ENCODE results near the gene RNF25. TPM values are rescaled to one million over a fixed set of nuclear protein-coding genes. Genes with fewer than 3 reads are reported as not detected.

RNF25 gene
- total RNA-seq, 1 experiment from 2014 or later = 40.5 TPM

- Histone ChIP-seq H3K9me3 (replicated peaks) (no peaks in the 10 kb centered on the region), H3K27me3 (replicated peaks) (no peaks in the 10 kb centered on the region), H3K36me3 (peaks cover 77% of the 10 kb centered on the region), H3K27ac (no peak overlapping the region), H3K4me1 (replicated peaks) (peaks cover 4% of the 10 kb centered on the region), H3K4me3 (peak overlapping the region; percentile 68)
- no peak for DNase-seq (ENCODE audit: low read depth in 1 of 2, low spot score in 2 of 2)
These were observed 11.8 kb downstream of the RNF25 start for GRCh38 chr2:218659988-218660358.

GRCh38 chr2:218659258-218659987, 12.4 kb downstream of the RNF25 start, which contains the start of the genes BCS1L and ZNF142:
Gene BCS1L, plus strand, starts transcription at chr2:218659683. Its CDS starts 1,305 bp downstream, at chr2:218660988.
Gene ZNF142, minus strand, starts transcription at chr2:218659623. Its CDS starts 3,194 bp downstream, at chr2:218656429.
- peaks cover 77% of the 10 kb centered on the region for H3K36me3 ChIP-seq
- H3K27ac ChIP-seq = peak within 1 kb of the TSS; percentile 35
- peaks cover 4% of the 10 kb centered on the region for H3K4me1 ChIP-seq (replicated peaks)
- H3K27me3 ChIP-seq (replicated peaks) = no peaks in the 10 kb centered on the region
- peak; percentile 85 to 92 for DNase-seq (ENCODE audit: low read depth in 1 of 2, low spot score in 2 of 2)
- peak within 1 kb of the TSS; percentile 68 for H3K4me3 ChIP-seq
- H3K9me3 ChIP-seq (replicated peaks) = no peaks in the 10 kb centered on the region

GRCh38 chr2:218658671-218659257, 13.0 kb downstream of the RNF25 start:
- H3K27me3 ChIP-seq (replicated peaks) = no peaks in the 10 kb centered on the region
- peak overlapping the region; percentile 35; the same call in 1 of the 2 replicates for H3K27ac ChIP-seq
- peaks cover 77% of the 10 kb centered on the region for H3K36me3 ChIP-seq
- H3K4me1 ChIP-seq (replicated peaks) = peaks cover 4% of the 10 kb centered on the region
- H3K9me3 ChIP-seq (replicated peaks) = no peaks in the 10 kb centered on the region
- DNase-seq (ENCODE audit: low read depth in 1 of 2, low spot score in 2 of 2) = peak in 1 of 2 experiments; percentile 42
- peak overlapping the region; percentile 68 for H3K4me3 ChIP-seq

- Histone ChIP-seq H3K9me3 (replicated peaks) (no peaks in the 10 kb centered on the region), H3K4me1 (replicated peaks) (peaks cover 4% of the 10 kb centered on the region), H3K36me3 (peaks cover 74% of the 10 kb centered on the region), H3K27ac (no peak overlapping the region), H3K27me3 (replicated peaks) (no peaks in the 10 kb centered on the region), H3K4me3 (no peak overlapping the region)
- no peak for DNase-seq (ENCODE audit: low read depth in 1 of 2, low spot score in 2 of 2)
These were observed 16.1 kb downstream of the RNF25 start for GRCh38 chr2:218655751-218656150.

- H3K27me3 ChIP-seq (replicated peaks) = no peaks in the 10 kb centered on the region
- H3K27ac ChIP-seq = no peak overlapping the region
- peaks cover 95% of the 10 kb centered on the region for H3K36me3 ChIP-seq
- no peaks in the 10 kb centered on the region for H3K4me1 ChIP-seq (replicated peaks)
- H3K4me3 ChIP-seq = no peak overlapping the region
- no peak for DNase-seq (ENCODE audit: low read depth in 1 of 2, low spot score in 2 of 2)
- no peaks in the 10 kb centered on the region for H3K9me3 ChIP-seq (replicated peaks)
These were observed 23.1 kb downstream of the RNF25 start for GRCh38 chr2:218648787-218649100.

GRCh38 chr2:218648088-218648786, 23.6 kb downstream of the RNF25 start:
- peaks cover 94% of the 10 kb centered on the region for H3K36me3 ChIP-seq

GRCh38 chr2:218645126-218645525, 26.7 kb downstream of the RNF25 start:
- H3K36me3 ChIP-seq = peaks cover 98% of the 10 kb centered on the region

More at GRCh38 chr2:218648088-218648786, 23.6 kb downstream of the RNF25 start:
- Histone ChIP-seq H3K4me1 (replicated peaks) (no peaks in the 10 kb centered on the region), H3K27me3 (replicated peaks) (no peaks in the 10 kb centered on the region), H3K4me3 (no peak overlapping the region), H3K27ac (no peak overlapping the region), H3K9me3 (replicated peaks) (no peaks in the 10 kb centered on the region)
- peak; percentile 42 to 63 for DNase-seq (ENCODE audit: low read depth in 1 of 2, low spot score in 2 of 2)

GRCh38 chr2:218644721-218645120, 27.1 kb downstream of the RNF25 start:
- Histone ChIP-seq H3K9me3 (replicated peaks) (no peaks in the 10 kb centered on the region), H3K27me3 (replicated peaks) (no peaks in the 10 kb centered on the region), H3K27ac (no peak overlapping the region), H3K4me1 (replicated peaks) (no peaks in the 10 kb centered on the region), H3K4me3 (no peak overlapping the region), H3K36me3 (peaks cover 95% of the 10 kb centered on the region)
- DNase-seq (ENCODE audit: low read depth in 1 of 2, low spot score in 2 of 2) = no peak

More at GRCh38 chr2:218645126-218645525, 26.7 kb downstream of the RNF25 start:
- H3K4me3 ChIP-seq = no peak overlapping the region
- no peak for DNase-seq (ENCODE audit: low read depth in 1 of 2, low spot score in 2 of 2)
- H3K27ac ChIP-seq = no peak overlapping the region
- H3K9me3 ChIP-seq (replicated peaks) = no peaks in the 10 kb centered on the region
- no peaks in the 10 kb centered on the region for H3K27me3 ChIP-seq (replicated peaks)
- H3K4me1 ChIP-seq (replicated peaks) = no peaks in the 10 kb centered on the region

GRCh38 chr2:218643751-218644310, 28.0 kb downstream of the RNF25 start:
- no peak overlapping the region for H3K4me3 ChIP-seq
- H3K27me3 ChIP-seq (replicated peaks) = no peaks in the 10 kb centered on the region
- no peaks in the 10 kb centered on the region for H3K4me1 ChIP-seq (replicated peaks)
- H3K27ac ChIP-seq = no peak overlapping the region
- no peaks in the 10 kb centered on the region for H3K9me3 ChIP-seq (replicated peaks)
- DNase-seq (ENCODE audit: low read depth in 1 of 2, low spot score in 2 of 2) = no peak
- H3K36me3 ChIP-seq = peaks cover 93% of the 10 kb centered on the region

GRCh38 chr2:218642786-218643185, 29.0 kb downstream of the RNF25 start:
- Histone ChIP-seq H3K9me3 (replicated peaks) (no peaks in the 10 kb centered on the region), H3K4me1 (replicated peaks) (no peaks in the 10 kb centered on the region), H3K4me3 (no peak overlapping the region), H3K27ac (no peak overlapping the region), H3K36me3 (peaks cover 93% of the 10 kb centered on the region), H3K27me3 (replicated peaks) (no peaks in the 10 kb centered on the region)
- DNase-seq (ENCODE audit: low read depth in 1 of 2, low spot score in 2 of 2) = no peak

GRCh38 chr2:218642121-218642656, 29.6 kb downstream of the RNF25 start:
- H3K27me3 ChIP-seq (replicated peaks) = no peaks in the 10 kb centered on the region
- H3K4me1 ChIP-seq (replicated peaks) = no peaks in the 10 kb centered on the region
- no peak for DNase-seq (ENCODE audit: low read depth in 1 of 2, low spot score in 2 of 2)
- H3K9me3 ChIP-seq (replicated peaks) = no peaks in the 10 kb centered on the region
- H3K36me3 ChIP-seq = peaks cover 92% of the 10 kb centered on the region
- no peak overlapping the region for H3K4me3 ChIP-seq
- no peak overlapping the region for H3K27ac ChIP-seq

- Histone ChIP-seq H3K27me3 (replicated peaks) (no peaks in the 10 kb centered on the region), H3K36me3 (peaks cover 81% of the 10 kb centered on the region), H3K4me1 (replicated peaks) (no peaks in the 10 kb centered on the region), H3K27ac (no peak overlapping the region), H3K4me3 (no peak overlapping the region), H3K9me3 (replicated peaks) (no peaks in the 10 kb centered on the region)
- DNase-seq (ENCODE audit: low read depth in 1 of 2, low spot score in 2 of 2) = no peak
These were observed 33.4 kb downstream of the RNF25 start for GRCh38 chr2:218638372-218638771.

GRCh38 chr2:218635719-218636118, 36.1 kb downstream of the RNF25 start:
- no peak overlapping the region for H3K27ac ChIP-seq
- H3K36me3 ChIP-seq = peaks cover 57% of the 10 kb centered on the region

More at GRCh38 chr2:218635719-218636118, 36.1 kb downstream of the RNF25 start:
- Histone ChIP-seq H3K9me3 (replicated peaks) (no peaks in the 10 kb centered on the region), H3K4me3 (no peak overlapping the region), H3K27me3 (replicated peaks) (no peaks in the 10 kb centered on the region), H3K4me1 (replicated peaks) (peaks cover 5% of the 10 kb centered on the region)
- DNase-seq (ENCODE audit: low read depth in 1 of 2, low spot score in 2 of 2) = no peak
